Ovary (tissue), 9 donors: ENCODE measurements around the gene LRRC51. TPM values are rescaled to one million over a fixed set of nuclear protein-coding genes. Genes with fewer than 3 reads are reported as not detected.

Experiments
- DNase-seq, 5 donors: peaks; one replicate each; pipeline ENCODE4 v3.0.0-alpha.2; 2019 to 2020
- H3K27ac ChIP-seq, 2 donors: fragments of 200-600 bp; one replicate each; pipeline versions ENCODE4 v1.5.1 to v1.8.0; 2019 to 2022
- H3K27me3 ChIP-seq: fragments of 200-600 bp; one replicate; pipeline ENCODE4 v1.8.0; 2022
- H3K36me3 ChIP-seq: fragments of 200-600 bp; sonication (generic); one replicate; pipeline ENCODE4 v1.5.1; 2019
- H3K4me1 ChIP-seq: one replicate; pipeline ENCODE4 v1.8.1; 2013; ENCODE audit warnings: mild to moderate bottlenecking, moderate library complexity; ENCODE audit not compliant: insufficient read depth
- H3K4me3 ChIP-seq: fragments of 200-600 bp; sonication (generic); one replicate; pipeline ENCODE4 v1.5.1; 2017
- H3K9me3 ChIP-seq, 2 donors: fragments of 200-600 bp in 1 of 2; sonication (generic) in 1 of 2; one replicate each; pipeline versions ENCODE4 v1.5.1 to v1.8.1; 2013 to 2019; ENCODE audit warnings: mild to moderate bottlenecking in 1 of 2, moderate library complexity in 1 of 2
- EP300 ChIP-seq: sonication (generic); formaldehyde crosslinking; IDR thresholded peaks from one replicate; pipeline ENCODE4 v1.6.1; 2017; ENCODE audit warnings: antibody characterized with exemption
- POLR2A ChIP-seq: fragments of 450-650 bp; IDR thresholded peaks from one replicate; pipeline ENCODE4 v1.6.1; 2017; ENCODE audit warnings: antibody characterized with exemption, mild to moderate bottlenecking, moderate library complexity
- WGBS, 3 donors: extraction: QIAGEN DNeasy Blood & Tissue Kit in 1 of 3; methylation state at CpG; one replicate each; pipeline versions ENCODE4 v1.1.5 to v1.1.7; 2013 to 2017; 5-methylcytosine and 5-hydroxymethylcytosine counted together
- intact Hi-C, 4 donors: fragments of 100-400 bp; cut with DNase I; formaldehyde crosslinking; loops; one replicate each; pipeline versions ENCODE4 v1.11.0 to v1.15.1; 2022 to 2023
- polyA plus RNA-seq, 2 donors: library from polyadenylated mRNA; stranded (reverse); fragments of 200-250 nt in 1 of 2; fragments of 350-450 nt in 1 of 2; fragmentation: Illumina TruSeq in 1 of 2; extraction: RNeasy Lipid Tissue Mini Kit (QIAGEN cat#74804) in 1 of 2; gene quantifications; one replicate each; pipeline ENCODE4 v1.2.3, GENCODE V29; 2013 to 2014
- total RNA-seq, 7 donors: library from RNA; depleted of rRNA in 2 of 7; stranded (reverse); fragments of >200 nt in 2 of 7; fragmentation: NEBNext Ultra II Directional in 3 of 7; extraction: Animal tissue kit (Norgen Biotek cat#: 25700) in 3 of 7; gene quantifications; one replicate each; pipeline versions ENCODE4 v1.1.0 to v1.2.4, GENCODE V29; 2016 to 2023
- TF ChIP-seq, protein P1 (sequence below), 3 donors: fragments of 450-650 bp in 2 of 3; fragments of 200-600 bp in 1 of 3; IDR thresholded peaks; one replicate each; pipeline versions ENCODE4 v1.5.1 to v1.8.0; 2016 to 2022; ENCODE audit warnings: antibody characterized with exemption in 3 of 3, mild to moderate bottlenecking in 1 of 3
- donor health status: DM: no; HTN: no; CAD: no; lungs with moderate emphysema.
- donor health status: DM: no; HTN: no; CAD: no.
- donor health status: Bipolar disorder and iron deficiency.
- donor health status: DM: yes; HTN: yes; CAD: no.
- donor health status: DM: no; HTN: no; CAD: no.
- donor health status: DM: yes; HTN: yes; CAD: no.

The LRRC51 gene
- total and polyA plus RNA-seq, 9 donors: 7.2 to 21.0 (median 9.6) TPM

DNA sequence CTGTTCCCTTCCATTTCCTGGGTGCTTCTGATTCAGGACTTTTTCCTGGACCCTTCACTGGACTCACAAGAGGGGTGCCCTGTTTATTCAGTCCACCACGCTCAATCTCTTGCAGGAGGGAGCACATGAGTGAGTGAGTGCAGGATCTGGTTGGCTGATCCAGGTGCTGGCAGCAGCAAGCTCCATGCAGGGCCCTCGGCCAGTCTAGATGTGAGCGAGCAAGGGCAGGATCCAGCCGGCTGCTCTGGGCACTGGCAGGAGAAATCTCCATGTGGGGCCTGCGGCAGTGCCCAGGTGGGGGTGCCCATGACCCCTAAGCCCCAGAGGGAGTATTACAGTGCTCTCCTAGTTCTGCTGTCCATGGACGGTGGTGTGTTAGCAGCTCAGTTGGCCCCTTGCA is 43.4 kb downstream of the LRRC51 start:
- Histone ChIP-seq H3K4me3 (no peak overlapping the region), H3K4me1 (no peaks in the 10 kb centered on the region), H3K27me3 (no peaks in the 10 kb centered on the region), H3K36me3 (no peaks in the 10 kb centered on the region), H3K9me3 (no peaks in the 10 kb centered on the region), H3K27ac (no peak overlapping the region)
- TF ChIP-seq POLR2A (no peak), EP300 (no peak)
- TF ChIP-seq, protein P1, sequence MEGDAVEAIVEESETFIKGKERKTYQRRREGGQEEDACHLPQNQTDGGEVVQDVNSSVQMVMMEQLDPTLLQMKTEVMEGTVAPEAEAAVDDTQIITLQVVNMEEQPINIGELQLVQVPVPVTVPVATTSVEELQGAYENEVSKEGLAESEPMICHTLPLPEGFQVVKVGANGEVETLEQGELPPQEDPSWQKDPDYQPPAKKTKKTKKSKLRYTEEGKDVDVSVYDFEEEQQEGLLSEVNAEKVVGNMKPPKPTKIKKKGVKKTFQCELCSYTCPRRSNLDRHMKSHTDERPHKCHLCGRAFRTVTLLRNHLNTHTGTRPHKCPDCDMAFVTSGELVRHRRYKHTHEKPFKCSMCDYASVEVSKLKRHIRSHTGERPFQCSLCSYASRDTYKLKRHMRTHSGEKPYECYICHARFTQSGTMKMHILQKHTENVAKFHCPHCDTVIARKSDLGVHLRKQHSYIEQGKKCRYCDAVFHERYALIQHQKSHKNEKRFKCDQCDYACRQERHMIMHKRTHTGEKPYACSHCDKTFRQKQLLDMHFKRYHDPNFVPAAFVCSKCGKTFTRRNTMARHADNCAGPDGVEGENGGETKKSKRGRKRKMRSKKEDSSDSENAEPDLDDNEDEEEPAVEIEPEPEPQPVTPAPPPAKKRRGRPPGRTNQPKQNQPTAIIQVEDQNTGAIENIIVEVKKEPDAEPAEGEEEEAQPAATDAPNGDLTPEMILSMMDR (IDR thresholded peaks at IDR 0.05): no peak
- intact Hi-C loops: no loop called here
- no peak for DNase-seq
- WGBS, 3 donors: 82 to 92% (median 92%) methylated on average over 6 of the region's 6 CpGs

DNA sequence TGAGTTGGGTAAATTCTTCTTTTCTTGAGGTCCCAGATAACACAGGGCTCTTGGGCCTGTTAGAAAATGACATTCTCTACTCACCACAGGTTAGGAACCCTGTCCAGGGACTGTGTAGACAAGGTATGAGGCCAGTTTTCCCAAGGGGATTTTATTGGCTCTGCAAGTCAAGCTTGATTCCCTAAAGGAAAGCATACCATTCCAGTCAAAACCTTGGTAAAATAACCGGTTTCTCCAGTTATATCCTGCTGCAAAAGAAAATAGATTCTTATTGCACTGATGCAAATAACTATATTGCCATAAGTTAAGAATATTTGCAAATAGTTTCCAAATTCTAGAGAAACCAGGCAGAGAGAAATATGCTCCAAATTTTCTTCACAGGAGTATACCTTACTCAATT is 45.3 kb downstream of the LRRC51 start:
- Histone ChIP-seq H3K9me3 (no peaks in the 10 kb centered on the region), H3K36me3 (no peaks in the 10 kb centered on the region), H3K4me3 (no peak overlapping the region), H3K27ac (no peak overlapping the region), H3K4me1 (no peaks in the 10 kb centered on the region), H3K27me3 (no peaks in the 10 kb centered on the region)
- WGBS, 3 donors: 59 to 68% (median 63%) methylated on average over 1 of the region's 1 CpG
- intact Hi-C loops: no loop called here
- DNase-seq: no peak
- TF ChIP-seq EP300 (no peak), POLR2A (no peak)
- TF ChIP-seq, protein P1 (IDR thresholded peaks at IDR 0.05): no peak

DNA sequence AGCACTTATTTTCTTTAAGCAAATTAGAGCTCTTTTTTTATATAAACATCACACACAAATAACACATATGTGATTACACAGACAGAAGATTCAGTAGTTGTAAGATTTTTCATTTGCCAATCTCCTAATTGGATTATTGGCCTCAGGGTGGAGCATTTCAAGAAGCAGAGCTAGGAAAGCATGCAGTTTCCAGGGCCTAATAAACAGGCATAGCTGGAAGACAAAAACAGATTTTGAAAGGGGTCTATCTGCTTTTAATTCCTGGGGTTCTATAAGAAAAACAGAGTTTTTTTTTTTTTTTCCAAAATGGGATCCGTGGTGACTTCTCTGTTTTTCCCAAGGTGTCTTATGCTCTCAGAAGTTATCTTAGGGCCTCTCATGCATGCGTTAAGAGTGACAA is 47.3 kb downstream of the LRRC51 start:
- intact Hi-C loops: no loop called here
- no peak for TF ChIP-seq EP300
- TF ChIP-seq, protein P1 (IDR thresholded peaks at IDR 0.05): no peak
- no peak for TF ChIP-seq POLR2A
- Histone ChIP-seq H3K27ac (no peak overlapping the region), H3K27me3 (no peaks in the 10 kb centered on the region), H3K4me3 (no peak overlapping the region), H3K9me3 (no peaks in the 10 kb centered on the region), H3K36me3 (no peaks in the 10 kb centered on the region), H3K4me1 (no peaks in the 10 kb centered on the region)
- DNase-seq: no peak
- 50 to 64% (median 62%) methylated on average over 2 of the region's 2 CpGs for WGBS, 3 donors

DNA sequence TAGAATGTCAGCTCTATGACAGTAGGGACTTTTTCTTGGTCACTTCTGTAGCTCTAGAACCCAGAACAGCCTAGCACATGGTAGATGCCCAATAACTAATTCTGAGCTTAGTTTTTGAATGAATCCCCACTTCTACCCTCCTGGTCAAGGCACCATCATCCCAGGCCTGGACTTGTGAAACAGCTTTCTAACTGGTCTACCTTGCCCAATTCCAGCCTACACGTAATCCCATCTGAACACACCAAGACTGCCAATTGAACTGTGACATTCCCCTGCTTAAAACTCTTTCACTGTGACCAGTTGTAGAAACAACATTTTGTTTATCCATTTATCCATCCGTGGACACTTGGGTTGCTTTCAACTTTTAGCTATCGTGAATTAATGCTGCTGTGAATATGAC is 48.7 kb downstream of the LRRC51 start:
- H3K9me3 ChIP-seq: no peaks in the 10 kb centered on the region
- 73 to 83% (median 82%) methylated on average over 3 of the region's 3 CpGs for WGBS, 3 donors
- no peaks in the 10 kb centered on the region for H3K4me1 ChIP-seq
- H3K36me3 ChIP-seq: no peaks in the 10 kb centered on the region
- H3K27ac ChIP-seq: no peak overlapping the region
- no peaks in the 10 kb centered on the region for H3K27me3 ChIP-seq
- intact Hi-C loops: no loop called here
- no peak overlapping the region for H3K4me3 ChIP-seq
- no peak for DNase-seq
- TF ChIP-seq, protein P1 (IDR thresholded peaks at IDR 0.05): no peak
- no peak for TF ChIP-seq POLR2A
- no peak for TF ChIP-seq EP300
